SK-N-SH (cell line): ENCODE data around the gene FOXP1. TPM values are rescaled to one million over a fixed set of nuclear protein-coding genes. Genes with fewer than 3 reads are reported as not detected.

Source experiments
- CTCF ChIA-PET: fragments of 300-600, 350-600 bp; formaldehyde crosslinking; extraction: SDS; loops from one replicate; lab custom pipeline; 2021; lab: Yijun Ruan, JAX
- POLR2A ChIA-PET: fragments of 350-600 bp; sonication (Branson Sonifier 250); formaldehyde crosslinking; extraction: SDS; loops from one replicate; lab custom pipeline; 2020; ENCODE audit warnings: antibody characterized with exemption, inconsistent platforms; lab: Yijun Ruan, JAX
- DNase-seq: peaks from one replicate; pipeline ENCODE4 v3.0.0; 2012
- H2AFZ ChIP-seq: fragments of 200-600 bp; sonication (generic); 2 replicates; pipeline ENCODE4 v1.8.1; 2016; ENCODE audit warnings: antibody characterized with exemption, mild to moderate bottlenecking, low read depth
- H3F3A ChIP-seq: fragments of 200-600 bp; sonication (generic); replicated peaks from 2 replicates; pipeline ENCODE3; 2016; ENCODE audit warnings: antibody characterized with exemption, mild to moderate bottlenecking; ENCODE audit not compliant: insufficient read depth
- H3K27ac ChIP-seq, 2 experiments: fragments of 200-500 bp in 1 of 2; fragments of 200-600 bp in 1 of 2; sonication (Bioruptor generic) in 1 of 2; sonication (generic), shearing (Covaris generic) in 1 of 2; 2 replicates each; pipeline versions ENCODE4 v1.5.1 to v1.6.1; 2014 to 2016; ENCODE audit warnings: low read depth in 2 of 2, inconsistent platforms in 1 of 2, low read length in 1 of 2, mild to moderate bottlenecking in 1 of 2, mixed read lengths in 1 of 2
- H3K27me3 ChIP-seq: fragments of 200-600 bp; sonication (generic), shearing (Covaris generic); 2 replicates; pipeline ENCODE4 v1.6.1; 2016; ENCODE audit warnings: mixed run types; ENCODE audit not compliant: insufficient read depth
- H3K36me3 ChIP-seq, 2 experiments: fragments of 200-500 bp in 1 of 2; fragments of 200-600 bp in 1 of 2; sonication (Bioruptor generic) in 1 of 2; sonication (generic) in 1 of 2; replicated peaks in 1 of 2; 2 replicates each; pipeline versions ENCODE3 to v1.5.1; 2014 to 2016; ENCODE audit warnings: low read length in 1 of 2, mild to moderate bottlenecking in 1 of 2; ENCODE audit not compliant: insufficient read depth in 2 of 2, control insufficient read depth in 1 of 2
- H3K4me1 ChIP-seq, 2 experiments: fragments of 200-500 bp in 1 of 2; fragments of 200-600 bp in 1 of 2; sonication (Bioruptor generic) in 1 of 2; sonication (generic), shearing (Covaris generic) in 1 of 2; 2 replicates each; pipeline versions ENCODE4 v1.5.1 to v1.6.1; 2014 to 2016; ENCODE audit warnings: low read depth in 1 of 2, low read length in 1 of 2, mixed run types in 1 of 2; ENCODE audit not compliant: insufficient read depth in 2 of 2, control insufficient read depth in 1 of 2
- H3K4me2 ChIP-seq: fragments of 200-600 bp; sonication (generic), shearing (Covaris generic); 2 replicates; pipeline ENCODE4 v1.6.1; 2017; ENCODE audit warnings: mixed run types
- H3K4me3 ChIP-seq, 2 experiments: fragments of 200-500 bp in 1 of 2; fragments of 200-600 bp in 1 of 2; sonication (Bioruptor generic) in 1 of 2; sonication (generic), shearing (Covaris generic) in 1 of 2; 2 replicates each; pipeline versions ENCODE4 v1.5.1 to v1.8.1; 2014 to 2016; ENCODE audit warnings: low read depth in 2 of 2, inconsistent platforms in 1 of 2, low read length in 1 of 2, mild to moderate bottlenecking in 1 of 2, mixed read lengths in 1 of 2, moderate library complexity in 1 of 2
- H3K79me2 ChIP-seq: fragments of 200-600 bp; sonication (generic); 2 replicates; pipeline ENCODE4 v1.8.1; 2017; ENCODE audit warnings: mild to moderate bottlenecking; ENCODE audit not compliant: insufficient read depth
- H3K9ac ChIP-seq: fragments of 200-600 bp; sonication (generic); 2 replicates; pipeline ENCODE4 v1.6.1; 2017; ENCODE audit warnings: mixed run types
- H3K9me2 ChIP-seq: fragments of 200-600 bp; sonication (generic); 2 replicates; pipeline ENCODE4 v1.6.1; 2017; ENCODE audit warnings: mixed run types
- H3K9me3 ChIP-seq: fragments of 200-600 bp; sonication (generic); 2 replicates; pipeline ENCODE4 v1.6.1; 2017; ENCODE audit warnings: mixed run types, mild to moderate bottlenecking, moderate library complexity
- H4K20me1 ChIP-seq: fragments of 200-600 bp; sonication (generic); 2 replicates; pipeline ENCODE4 v1.6.1; 2017; ENCODE audit warnings: mild to moderate bottlenecking, mixed run types; ENCODE audit not compliant: insufficient read depth
- FOXJ3 ChIP-seq: sonication (generic); formaldehyde crosslinking; IDR thresholded peaks from 2 replicates; pipeline ENCODE4 v1.5.1; 2020; ENCODE audit warnings: mild to moderate bottlenecking, missing genetic modification reagents
- GABPA ChIP-seq: IDR thresholded peaks from 2 replicates; pipeline ENCODE4 v1.4.0; 2012; ENCODE audit warnings: low read depth, mild to moderate bottlenecking
- GATA2 ChIP-seq: sonication (generic); formaldehyde crosslinking; IDR thresholded peaks from 2 replicates; pipeline ENCODE4 v1.5.0; 2020; ENCODE audit warnings: mild to moderate bottlenecking, missing genetic modification reagents
- JUND ChIP-seq: IDR thresholded peaks from 2 replicates; pipeline ENCODE4 v1.4.0; 2012
- MEF2A ChIP-seq: IDR thresholded peaks from 2 replicates; pipeline ENCODE4 v1.4.0; 2012; ENCODE audit warnings: low read depth, borderline replicate concordance
- PBX3 ChIP-seq: IDR thresholded peaks from 2 replicates; pipeline ENCODE4; 2012
- RCOR1 ChIP-seq: fragments of 150-350 bp; IDR thresholded peaks from 2 replicates; pipeline ENCODE4 v1.6.1; 2017; ENCODE audit warnings: antibody characterized with exemption, low read length
- REST ChIP-seq: IDR thresholded peaks from 2 replicates; pipeline ENCODE4 v1.6.1; 2012; ENCODE audit warnings: mild to moderate bottlenecking, low read depth, low read length, moderate library complexity
- RFX5 ChIP-seq: IDR thresholded peaks from 2 replicates; pipeline ENCODE4 v1.6.1; 2012; ENCODE audit warnings: mild to moderate bottlenecking, improper control_type of control experiment, low read length
- RXRA ChIP-seq: IDR thresholded peaks from 2 replicates; pipeline ENCODE4 v1.4.0; 2012; ENCODE audit warnings: low read depth, mild to moderate bottlenecking, borderline replicate concordance
- SIN3A ChIP-seq: IDR thresholded peaks from 2 replicates; pipeline ENCODE4 v1.6.1; 2012; ENCODE audit warnings: low read depth, mild to moderate bottlenecking, low read length, moderate library complexity, borderline replicate concordance
- TCF12 ChIP-seq: IDR thresholded peaks from 2 replicates; pipeline ENCODE4 v1.4.0; 2012
- USF1 ChIP-seq: IDR thresholded peaks from 2 replicates; pipeline ENCODE4 v1.4.0; 2012; ENCODE audit warnings: low read depth, borderline replicate concordance
- USF2 ChIP-seq: fragments of 150-350 bp; IDR thresholded peaks from 2 replicates; pipeline ENCODE4 v1.6.1; 2017; ENCODE audit warnings: antibody characterized with exemption, low read length, low read depth, borderline replicate concordance
- polyA plus RNA-seq, 3 experiments: library from polyadenylated mRNA; depleted of rRNA; stranded (reverse); fragments of >200 nt; gene quantifications; 2 replicates each; pipeline ENCODE4 v1.2.3, GENCODE V29; 2012

Gene FOXP1
- polyA plus RNA-seq, 1 of the 3 experiments (the other 2 are of a cell fraction) = 8.8 TPM

GRCh38 chr3:71374582-71374981, 208.9 kb downstream of the FOXP1 start:
- Histone ChIP-seq H3K9me2 (no peaks in the 10 kb centered on the region), H3F3A (no peaks in the 10 kb centered on the region), H3K36me3 (no peaks in the 10 kb centered on the region), H3K27me3 (no peaks in the 10 kb centered on the region), H3K9ac (no peak overlapping the region), H3K9me3 (no peaks in the 10 kb centered on the region), H3K79me2 (peaks cover 45% of the 10 kb centered on the region; the same call in 1 of the 2 replicates), H3K4me2 (no peak overlapping the region), H2AFZ (no peak overlapping the region), H4K20me1 (no peaks in the 10 kb centered on the region), H3K4me1 (no peaks in the 10 kb centered on the region; a peak in 1 of 4 replicates), H3K4me3 (no peak overlapping the region), H3K27ac (no peak overlapping the region)
- ChIA-PET POLR2A (no interaction called here), CTCF (interaction anchor here (2.1 kb wide), 1 partner anchor 10 kb away, joined by 6 read pairs; no protein-coding TSS in a partner anchor)
- TF ChIP-seq RFX5 (no peak), RXRA (no peak), USF2 (no peak), USF1 (no peak), REST (no peak), TCF12 (no peak), PBX3 (no peak), GATA2 (CRISPR knock-in tag) (no peak), GABPA (no peak), RCOR1 (no peak), FOXJ3 (no peak), JUND (no peak), SIN3A (no peak), MEF2A (no peak)
- DNase-seq = no peak
